ENCODE measurements around the gene CDH2. TPM values are rescaled to one million over a fixed set of nuclear protein-coding genes. Genes with fewer than 3 reads are reported as not detected.

Gene CDH2
- total and polyA plus RNA-seq, 4 donors = 14.2 to 49.5 (median 26.4) TPM

DNA sequence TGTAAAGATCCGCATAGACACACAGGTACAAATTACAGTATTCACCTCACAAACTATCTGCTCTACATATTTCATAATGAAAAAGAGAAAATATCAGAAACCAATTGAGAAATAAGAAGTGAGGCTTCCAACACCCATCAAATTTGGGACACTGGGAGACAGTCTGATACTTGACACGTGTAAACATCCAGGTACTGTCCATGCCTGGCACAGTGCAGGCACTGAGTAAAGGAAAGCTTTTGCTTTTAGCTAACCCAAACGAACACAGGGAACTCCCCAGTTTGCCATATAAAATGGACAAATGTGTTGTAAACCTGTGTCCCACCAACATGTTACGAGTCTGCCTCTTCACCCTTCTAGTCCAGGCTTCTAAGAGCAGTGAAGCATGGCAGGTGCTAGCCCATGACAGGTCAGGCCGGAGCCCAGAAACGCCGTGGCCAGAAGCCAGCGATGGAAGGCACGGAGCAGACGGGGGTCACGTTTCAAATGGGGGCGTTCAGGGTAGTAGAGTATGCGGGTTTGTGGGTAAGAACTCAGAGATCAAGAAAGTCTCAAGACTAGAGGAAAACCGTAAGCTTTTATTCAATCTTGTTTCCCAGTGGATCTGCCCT lies 27.0 kb downstream of the CDH2 start:
- no peak for DNase-seq (ENCODE audit: low spot score)
- Histone ChIP-seq H3K4me1 (ENCODE audit: control insufficient read depth in 4 of 4, insufficient read depth in 4 of 4, low read length in 3 of 4) (peaks cover 0 to 42% (median 7%) of the 10 kb centered on the region in 4 donors), H3K36me3 (ENCODE audit: control insufficient read depth in 4 of 4, insufficient read depth in 3 of 4, low read depth in 1 of 4, low read length in 3 of 4) (no peaks in the 10 kb centered on the region), H3K4me3 (ENCODE audit: low read depth in 1 of 3, low read length in 3 of 3) (no peak overlapping the region), H3K9me3 (ENCODE audit: control insufficient read depth in 4 of 4, low read length in 3 of 4) (no peaks in the 10 kb centered on the region), H3K27me3 (ENCODE audit: control insufficient read depth in 4 of 4, insufficient read depth in 4 of 4, low read length in 3 of 4) (no peaks in the 10 kb centered on the region), H3K9ac (ENCODE audit: low read depth in 1 of 2, low read length in 2 of 2) (no peak overlapping the region), H3K27ac (ENCODE audit: low read depth in 1 of 2, low read length in 2 of 2) (peak overlapping the region; percentile 25 to 55)
- WGBS = 71% methylated on average over 14 of the region's 14 CpGs
- TF ChIP-seq CTCF (IDR thresholded peaks at IDR 0.05; ENCODE audit: low read depth, low read length, missing input control) = no peak
- no peak for TF ChIP-seq GABPA (IDR thresholded peaks at IDR 0.05 in 1 of 2, conservative IDR thresholded peaks at IDR 0.05 in 1 of 2)
- TF ChIP-seq RXRA (IDR thresholded peaks at IDR 0.05) = no peak
- TF ChIP-seq RAD21 (IDR thresholded peaks at IDR 0.05) = no peak
- no peak for TF ChIP-seq SP1 (IDR thresholded peaks at IDR 0.05)
- no peak for TF ChIP-seq ATF3 (IDR thresholded peaks at IDR 0.05)
- TF ChIP-seq FOXA1 (IDR thresholded peaks at IDR 0.05) = no peak
- TF ChIP-seq, protein P1, sequence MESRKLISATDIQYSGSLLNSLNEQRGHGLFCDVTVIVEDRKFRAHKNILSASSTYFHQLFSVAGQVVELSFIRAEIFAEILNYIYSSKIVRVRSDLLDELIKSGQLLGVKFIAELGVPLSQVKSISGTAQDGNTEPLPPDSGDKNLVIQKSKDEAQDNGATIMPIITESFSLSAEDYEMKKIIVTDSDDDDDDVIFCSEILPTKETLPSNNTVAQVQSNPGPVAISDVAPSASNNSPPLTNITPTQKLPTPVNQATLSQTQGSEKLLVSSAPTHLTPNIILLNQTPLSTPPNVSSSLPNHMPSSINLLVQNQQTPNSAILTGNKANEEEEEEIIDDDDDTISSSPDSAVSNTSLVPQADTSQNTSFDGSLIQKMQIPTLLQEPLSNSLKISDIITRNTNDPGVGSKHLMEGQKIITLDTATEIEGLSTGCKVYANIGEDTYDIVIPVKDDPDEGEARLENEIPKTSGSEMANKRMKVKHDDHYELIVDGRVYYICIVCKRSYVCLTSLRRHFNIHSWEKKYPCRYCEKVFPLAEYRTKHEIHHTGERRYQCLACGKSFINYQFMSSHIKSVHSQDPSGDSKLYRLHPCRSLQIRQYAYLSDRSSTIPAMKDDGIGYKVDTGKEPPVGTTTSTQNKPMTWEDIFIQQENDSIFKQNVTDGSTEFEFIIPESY (IDR thresholded peaks at IDR 0.05) = no peak
- TF ChIP-seq TAF1 (conservative IDR thresholded peaks at IDR 0.05) = no peak
- TF ChIP-seq YY1 (IDR thresholded peaks at IDR 0.05) = no peak
- no peak for TF ChIP-seq NR2F2 (IDR thresholded peaks at IDR 0.05)
- TF ChIP-seq, protein P2, sequence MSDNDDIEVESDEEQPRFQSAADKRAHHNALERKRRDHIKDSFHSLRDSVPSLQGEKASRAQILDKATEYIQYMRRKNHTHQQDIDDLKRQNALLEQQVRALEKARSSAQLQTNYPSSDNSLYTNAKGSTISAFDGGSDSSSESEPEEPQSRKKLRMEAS (IDR thresholded peaks at IDR 0.05) = no peak
- no peak for TF ChIP-seq FOXA2 (IDR thresholded peaks at IDR 0.05)
- no peak for TF ChIP-seq HNF4G (IDR thresholded peaks at IDR 0.05)
- no peak for TF ChIP-seq JUND (IDR thresholded peaks at IDR 0.05)
- TF ChIP-seq, protein P3, sequence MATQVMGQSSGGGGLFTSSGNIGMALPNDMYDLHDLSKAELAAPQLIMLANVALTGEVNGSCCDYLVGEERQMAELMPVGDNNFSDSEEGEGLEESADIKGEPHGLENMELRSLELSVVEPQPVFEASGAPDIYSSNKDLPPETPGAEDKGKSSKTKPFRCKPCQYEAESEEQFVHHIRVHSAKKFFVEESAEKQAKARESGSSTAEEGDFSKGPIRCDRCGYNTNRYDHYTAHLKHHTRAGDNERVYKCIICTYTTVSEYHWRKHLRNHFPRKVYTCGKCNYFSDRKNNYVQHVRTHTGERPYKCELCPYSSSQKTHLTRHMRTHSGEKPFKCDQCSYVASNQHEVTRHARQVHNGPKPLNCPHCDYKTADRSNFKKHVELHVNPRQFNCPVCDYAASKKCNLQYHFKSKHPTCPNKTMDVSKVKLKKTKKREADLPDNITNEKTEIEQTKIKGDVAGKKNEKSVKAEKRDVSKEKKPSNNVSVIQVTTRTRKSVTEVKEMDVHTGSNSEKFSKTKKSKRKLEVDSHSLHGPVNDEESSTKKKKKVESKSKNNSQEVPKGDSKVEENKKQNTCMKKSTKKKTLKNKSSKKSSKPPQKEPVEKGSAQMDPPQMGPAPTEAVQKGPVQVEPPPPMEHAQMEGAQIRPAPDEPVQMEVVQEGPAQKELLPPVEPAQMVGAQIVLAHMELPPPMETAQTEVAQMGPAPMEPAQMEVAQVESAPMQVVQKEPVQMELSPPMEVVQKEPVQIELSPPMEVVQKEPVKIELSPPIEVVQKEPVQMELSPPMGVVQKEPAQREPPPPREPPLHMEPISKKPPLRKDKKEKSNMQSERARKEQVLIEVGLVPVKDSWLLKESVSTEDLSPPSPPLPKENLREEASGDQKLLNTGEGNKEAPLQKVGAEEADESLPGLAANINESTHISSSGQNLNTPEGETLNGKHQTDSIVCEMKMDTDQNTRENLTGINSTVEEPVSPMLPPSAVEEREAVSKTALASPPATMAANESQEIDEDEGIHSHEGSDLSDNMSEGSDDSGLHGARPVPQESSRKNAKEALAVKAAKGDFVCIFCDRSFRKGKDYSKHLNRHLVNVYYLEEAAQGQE (IDR thresholded peaks at IDR 0.05) = no peak
